SK-N-SH treated with all-trans-retinoic acid at 6 μM for 48 hours (cell line): ENCODE results near the gene IGSF6.

Experiments
- BACH2 ChIP-seq: fragments of 250-450 bp; sonication (Bioruptor Pico); IDR thresholded peaks from 2 replicates; pipeline ENCODE4 v1.9.0; 2021; ENCODE audit warnings: mild to moderate bottlenecking, borderline replicate concordance
- ISL1 ChIP-seq: fragments of 250-450 bp; sonication (Bioruptor Pico); IDR thresholded peaks from 2 replicates; pipeline ENCODE4 v2.1.2; 2022; ENCODE audit warnings: mild to moderate bottlenecking, moderate library complexity
- TCF4 ChIP-seq: fragments of 250-450 bp; sonication (Bioruptor Pico); IDR thresholded peaks from 2 replicates; pipeline ENCODE4 v1.8.0; 2021; ENCODE audit warnings: mild to moderate bottlenecking, moderate library complexity, borderline replicate concordance
- ZFP30 ChIP-seq: fragments of 450-650 bp; formaldehyde crosslinking; IDR thresholded peaks from 2 replicates; pipeline ENCODE4 v1.5.0; 2022; ENCODE audit warnings: mild to moderate bottlenecking, moderate library complexity
- TF ChIP-seq, protein P1 (sequence below): fragments of 250-450 bp; sonication (Bioruptor Pico); IDR thresholded peaks from 2 replicates; pipeline ENCODE4 v1.8.0; 2020; ENCODE audit warnings: mild to moderate bottlenecking, moderate library complexity, borderline replicate concordance
- TF ChIP-seq, protein P2 (sequence below): fragments of 250-450 bp; sonication (Bioruptor Pico); IDR thresholded peaks from 2 replicates; pipeline ENCODE4 v1.5.1; 2020; ENCODE audit warnings: low read depth, mild to moderate bottlenecking, moderate library complexity
- TF ChIP-seq, protein P3 (sequence below): fragments of 250-450 bp; sonication (Bioruptor Pico); IDR thresholded peaks from 2 replicates; pipeline ENCODE4 v1.8.0; 2021; ENCODE audit warnings: low read depth, mild to moderate bottlenecking, moderate library complexity, borderline replicate concordance

DNA sequence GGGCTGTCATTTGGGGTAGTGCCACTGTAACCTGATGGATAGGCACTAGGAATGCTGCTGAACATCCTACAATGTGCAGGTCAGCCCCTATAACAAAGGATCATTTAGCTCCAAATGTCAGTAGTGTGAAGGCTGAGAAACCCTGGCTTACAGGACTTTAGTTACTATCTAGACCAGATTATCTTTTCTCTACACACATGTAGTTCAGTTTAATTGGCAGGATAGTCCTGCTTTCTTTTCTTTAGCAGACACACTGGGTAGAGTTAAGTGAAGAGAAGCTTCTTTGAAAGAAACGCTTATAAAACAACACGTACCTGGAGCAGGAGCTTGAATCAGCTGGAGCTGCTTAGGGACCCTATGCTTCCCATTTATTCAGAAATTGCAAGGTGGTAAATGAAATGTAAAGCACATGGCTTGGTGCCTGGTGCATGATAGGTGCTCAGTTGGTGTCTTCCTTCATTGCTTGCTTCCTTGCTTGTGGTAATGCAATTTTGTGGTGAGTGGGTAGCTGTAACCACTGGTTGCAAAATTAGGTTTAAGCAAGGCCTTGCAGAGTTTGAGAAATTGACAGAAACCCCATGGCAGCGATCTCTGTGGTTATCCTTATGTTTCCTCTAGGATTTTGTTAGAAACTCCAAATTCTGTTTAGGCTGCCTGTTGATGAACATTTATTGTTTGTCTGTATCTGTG lies 43.6 kb downstream of the IGSF6 start:
- TF ChIP-seq ZFP30 (CRISPR knock-in tag) = no peak
- TF ChIP-seq, protein P1, sequence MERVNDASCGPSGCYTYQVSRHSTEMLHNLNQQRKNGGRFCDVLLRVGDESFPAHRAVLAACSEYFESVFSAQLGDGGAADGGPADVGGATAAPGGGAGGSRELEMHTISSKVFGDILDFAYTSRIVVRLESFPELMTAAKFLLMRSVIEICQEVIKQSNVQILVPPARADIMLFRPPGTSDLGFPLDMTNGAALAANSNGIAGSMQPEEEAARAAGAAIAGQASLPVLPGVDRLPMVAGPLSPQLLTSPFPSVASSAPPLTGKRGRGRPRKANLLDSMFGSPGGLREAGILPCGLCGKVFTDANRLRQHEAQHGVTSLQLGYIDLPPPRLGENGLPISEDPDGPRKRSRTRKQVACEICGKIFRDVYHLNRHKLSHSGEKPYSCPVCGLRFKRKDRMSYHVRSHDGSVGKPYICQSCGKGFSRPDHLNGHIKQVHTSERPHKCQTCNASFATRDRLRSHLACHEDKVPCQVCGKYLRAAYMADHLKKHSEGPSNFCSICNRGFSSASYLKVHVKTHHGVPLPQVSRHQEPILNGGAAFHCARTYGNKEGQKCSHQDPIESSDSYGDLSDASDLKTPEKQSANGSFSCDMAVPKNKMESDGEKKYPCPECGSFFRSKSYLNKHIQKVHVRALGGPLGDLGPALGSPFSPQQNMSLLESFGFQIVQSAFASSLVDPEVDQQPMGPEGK (CRISPR knock-in tag) = no peak
- TF ChIP-seq, protein P2, sequence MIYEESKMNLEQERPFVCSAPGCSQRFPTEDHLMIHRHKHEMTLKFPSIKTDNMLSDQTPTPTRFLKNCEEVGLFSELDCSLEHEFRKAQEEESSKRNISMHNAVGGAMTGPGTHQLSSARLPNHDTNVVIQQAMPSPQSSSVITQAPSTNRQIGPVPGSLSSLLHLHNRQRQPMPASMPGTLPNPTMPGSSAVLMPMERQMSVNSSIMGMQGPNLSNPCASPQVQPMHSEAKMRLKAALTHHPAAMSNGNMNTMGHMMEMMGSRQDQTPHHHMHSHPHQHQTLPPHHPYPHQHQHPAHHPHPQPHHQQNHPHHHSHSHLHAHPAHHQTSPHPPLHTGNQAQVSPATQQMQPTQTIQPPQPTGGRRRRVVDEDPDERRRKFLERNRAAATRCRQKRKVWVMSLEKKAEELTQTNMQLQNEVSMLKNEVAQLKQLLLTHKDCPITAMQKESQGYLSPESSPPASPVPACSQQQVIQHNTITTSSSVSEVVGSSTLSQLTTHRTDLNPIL = no peak
- TF ChIP-seq TCF4 (CRISPR knock-in tag) = no peak
- TF ChIP-seq BACH2 = no peak
- TF ChIP-seq, protein P3, sequence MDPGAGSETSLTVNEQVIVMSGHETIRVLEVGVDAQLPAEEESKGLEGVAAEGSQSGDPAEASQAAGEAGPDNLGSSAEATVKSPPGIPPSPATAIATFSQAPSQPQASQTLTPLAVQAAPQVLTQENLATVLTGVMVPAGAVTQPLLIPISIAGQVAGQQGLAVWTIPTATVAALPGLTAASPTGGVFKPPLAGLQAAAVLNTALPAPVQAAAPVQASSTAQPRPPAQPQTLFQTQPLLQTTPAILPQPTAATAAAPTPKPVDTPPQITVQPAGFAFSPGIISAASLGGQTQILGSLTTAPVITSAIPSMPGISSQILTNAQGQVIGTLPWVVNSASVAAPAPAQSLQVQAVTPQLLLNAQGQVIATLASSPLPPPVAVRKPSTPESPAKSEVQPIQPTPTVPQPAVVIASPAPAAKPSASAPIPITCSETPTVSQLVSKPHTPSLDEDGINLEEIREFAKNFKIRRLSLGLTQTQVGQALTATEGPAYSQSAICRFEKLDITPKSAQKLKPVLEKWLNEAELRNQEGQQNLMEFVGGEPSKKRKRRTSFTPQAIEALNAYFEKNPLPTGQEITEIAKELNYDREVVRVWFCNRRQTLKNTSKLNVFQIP (CRISPR knock-in tag) = no peak
- TF ChIP-seq ISL1 = no peak
